GM10248 (cell line): ENCODE measurements around the gene SOCS2.
A peak's percentile ranks its signal among the peaks of the same experiment; 100 is the strongest.

Experiments used
- CTCF ChIA-PET: fragments of 300-600 bp; sonication (Branson Sonifier 250); formaldehyde crosslinking; extraction: SDS; loops from one replicate; lab custom pipeline; 2021; ENCODE audit warnings: antibody characterized with exemption; lab: Yijun Ruan, JAX
- POLR2A ChIA-PET: fragments of 350-650 bp; sonication (Branson Sonifier 250); formaldehyde crosslinking; extraction: SDS; loops from one replicate; lab custom pipeline; 2020; ENCODE audit warnings: antibody characterized with exemption; lab: Yijun Ruan, JAX
- DNase-seq: peaks from one replicate; pipeline ENCODE4 v3.0.0; 2012; ENCODE audit errors: extremely low spot score
- TF ChIP-seq, protein P1 (sequence below): IDR thresholded peaks from 2 replicates; pipeline ENCODE4 v1.5.1; 2012; ENCODE audit warnings: mild to moderate bottlenecking, low read depth; ENCODE audit errors: extremely low read depth, missing control alignments, control extremely low read depth

The SOCS2 gene

DNA sequence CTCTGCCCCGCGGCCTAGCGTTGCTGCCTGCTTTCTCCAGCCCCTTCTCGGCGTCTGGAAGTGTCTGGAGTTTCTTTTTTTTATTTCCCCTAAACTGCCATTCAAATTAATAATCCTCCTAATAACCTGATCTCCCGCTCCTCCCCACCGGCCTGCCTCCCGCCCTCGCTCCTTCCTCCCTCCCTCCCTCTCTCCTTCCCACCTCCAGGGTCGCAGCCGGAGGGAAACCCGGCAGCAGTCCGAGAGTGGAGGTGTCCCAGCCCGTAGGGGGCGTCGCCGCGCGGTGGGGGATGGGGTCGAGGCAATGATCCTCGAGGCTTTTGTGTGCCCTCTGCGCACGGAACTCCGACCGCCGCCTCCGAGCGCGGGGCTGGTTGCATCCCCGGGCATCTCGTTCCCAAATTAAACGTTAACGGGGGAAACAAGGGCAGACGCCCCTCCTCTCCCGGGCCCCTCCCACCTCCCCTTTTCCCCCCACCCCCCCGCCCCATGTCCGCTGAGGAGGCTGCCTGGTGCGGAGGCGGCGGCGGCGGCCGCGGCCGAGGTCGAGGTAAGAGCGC lies 1.0 kb upstream of the SOCS2 start:
- ChIA-PET POLR2A (no interaction called here), CTCF (interaction anchor here (2.3 to 7.8 kb wide), 4 partner anchors 10 to 530 kb away, joined by 6 to 123 read pairs (median 11); no protein-coding TSS in a partner anchor)
- TF ChIP-seq, protein P1, sequence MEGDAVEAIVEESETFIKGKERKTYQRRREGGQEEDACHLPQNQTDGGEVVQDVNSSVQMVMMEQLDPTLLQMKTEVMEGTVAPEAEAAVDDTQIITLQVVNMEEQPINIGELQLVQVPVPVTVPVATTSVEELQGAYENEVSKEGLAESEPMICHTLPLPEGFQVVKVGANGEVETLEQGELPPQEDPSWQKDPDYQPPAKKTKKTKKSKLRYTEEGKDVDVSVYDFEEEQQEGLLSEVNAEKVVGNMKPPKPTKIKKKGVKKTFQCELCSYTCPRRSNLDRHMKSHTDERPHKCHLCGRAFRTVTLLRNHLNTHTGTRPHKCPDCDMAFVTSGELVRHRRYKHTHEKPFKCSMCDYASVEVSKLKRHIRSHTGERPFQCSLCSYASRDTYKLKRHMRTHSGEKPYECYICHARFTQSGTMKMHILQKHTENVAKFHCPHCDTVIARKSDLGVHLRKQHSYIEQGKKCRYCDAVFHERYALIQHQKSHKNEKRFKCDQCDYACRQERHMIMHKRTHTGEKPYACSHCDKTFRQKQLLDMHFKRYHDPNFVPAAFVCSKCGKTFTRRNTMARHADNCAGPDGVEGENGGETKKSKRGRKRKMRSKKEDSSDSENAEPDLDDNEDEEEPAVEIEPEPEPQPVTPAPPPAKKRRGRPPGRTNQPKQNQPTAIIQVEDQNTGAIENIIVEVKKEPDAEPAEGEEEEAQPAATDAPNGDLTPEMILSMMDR, result peak; percentile 51
- DNase-seq, result peak; percentile 69

DNA sequence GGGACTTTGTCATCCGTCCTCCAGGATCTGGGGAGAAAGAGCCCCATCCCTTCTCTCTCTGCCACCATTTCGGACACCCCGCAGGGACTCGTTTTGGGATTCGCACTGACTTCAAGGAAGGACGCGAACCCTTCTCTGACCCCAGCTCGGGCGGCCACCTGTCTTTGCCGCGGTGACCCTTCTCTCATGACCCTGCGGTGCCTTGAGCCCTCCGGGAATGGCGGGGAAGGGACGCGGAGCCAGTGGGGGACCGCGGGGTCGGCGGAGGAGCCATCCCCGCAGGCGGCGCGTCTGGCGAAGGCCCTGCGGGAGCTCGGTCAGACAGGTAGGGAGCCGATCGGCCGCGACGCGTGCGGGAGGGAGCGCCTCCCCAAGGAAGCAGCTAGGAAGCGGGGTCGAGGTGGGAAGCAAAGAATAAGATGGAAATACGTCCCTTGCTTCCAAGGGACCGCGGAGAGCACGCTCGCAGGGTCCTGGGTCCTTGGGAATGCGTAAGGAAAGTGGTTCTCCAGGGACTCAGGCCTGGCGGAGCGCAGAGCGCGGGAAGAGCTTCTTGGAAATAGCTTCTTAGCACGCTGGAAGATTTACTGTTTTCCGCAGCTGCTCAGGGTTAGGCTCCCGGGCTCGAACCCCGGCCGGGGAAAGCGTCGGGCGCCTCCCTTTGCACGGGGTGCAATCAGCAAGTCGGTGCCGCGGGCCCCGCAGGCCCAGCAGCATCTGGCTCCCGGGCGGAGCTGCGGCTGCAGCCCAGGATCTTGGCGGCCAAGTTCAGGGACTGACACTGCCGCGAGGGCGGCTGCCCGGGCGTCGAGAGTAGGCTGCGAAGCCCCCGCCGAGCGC lies 457 bp downstream of the SOCS2 start:
- ChIA-PET CTCF (interaction anchor here (0.9 to 7.8 kb wide), 6 partner anchors 10 to 585 kb away, joined by 3 to 123 read pairs (median 6); no protein-coding TSS in a partner anchor), POLR2A (no interaction called here)
- TF ChIP-seq, protein P1, result peak; percentile 11
- peak; percentile 29 for DNase-seq

DNA sequence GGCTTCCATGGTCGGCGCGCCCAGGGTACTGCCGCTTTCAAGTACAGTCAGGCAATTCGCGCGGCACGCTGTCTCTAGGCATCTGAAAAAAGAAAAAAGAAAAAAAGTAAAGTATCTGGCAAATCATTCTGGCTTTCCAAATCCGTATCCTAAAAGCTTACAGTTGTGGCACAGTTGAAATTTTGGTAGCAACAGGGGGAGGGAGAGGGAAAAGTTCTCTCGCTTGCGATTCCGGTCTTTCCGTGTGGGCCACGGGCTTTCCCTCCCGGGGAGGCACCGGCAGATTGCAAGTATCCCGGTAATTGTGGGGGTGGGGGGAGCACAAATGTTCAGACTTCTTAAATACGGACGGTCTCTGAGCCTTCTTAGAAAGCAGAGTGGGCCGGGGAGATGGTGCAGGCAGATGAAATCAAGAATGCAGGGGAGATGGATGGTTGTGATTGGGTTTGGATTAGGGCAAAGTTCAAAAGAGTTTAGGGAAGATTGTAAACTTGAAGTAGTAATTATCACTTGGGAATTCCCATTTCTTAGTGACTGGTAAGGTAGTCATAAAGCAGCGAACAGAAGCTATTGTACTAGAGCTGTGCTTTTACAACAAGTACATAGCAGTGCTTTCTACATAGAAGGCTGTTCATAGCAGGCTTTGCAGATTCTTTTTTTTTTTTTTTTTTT lies 1.2 kb downstream of the SOCS2 start:
- CTCF ChIA-PET, result interaction anchor here (0.9 to 7.8 kb wide), 11 partner anchors 9 to 586 kb away, joined by 3 to 123 read pairs (median 5); no protein-coding TSS in a partner anchor
- TF ChIP-seq, protein P1, result no peak
- no peak for DNase-seq

DNA sequence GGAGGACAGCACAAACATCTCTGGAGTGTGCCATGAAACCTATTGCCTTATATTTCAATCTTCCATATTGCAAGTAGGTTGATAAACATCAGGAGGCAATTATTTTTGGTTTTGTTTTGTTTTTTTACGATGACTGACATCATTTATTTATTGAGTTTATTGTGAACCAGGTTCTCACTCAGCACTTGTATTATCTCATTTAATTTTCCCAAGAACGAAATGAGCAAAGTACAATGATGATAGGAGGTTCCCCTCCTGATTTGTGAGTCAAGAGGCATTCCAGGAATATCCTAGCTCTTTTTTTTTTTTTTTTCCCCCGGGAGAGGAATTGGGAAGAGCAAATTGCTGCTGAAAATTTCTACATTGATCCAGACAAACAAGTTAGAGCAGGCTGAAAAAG lies 4.7 kb downstream of the SOCS2 start:
- DNase-seq, result no peak
- ChIA-PET CTCF (interaction anchor here (2.1 kb wide), 1 partner anchor 525 kb away, joined by 5 read pairs; no protein-coding TSS in a partner anchor), POLR2A (no interaction called here)
- TF ChIP-seq, protein P1, result no peak

More for the DNA sequence above, 1.2 kb downstream of the SOCS2 start:
- POLR2A ChIA-PET, result no interaction called here

DNA sequence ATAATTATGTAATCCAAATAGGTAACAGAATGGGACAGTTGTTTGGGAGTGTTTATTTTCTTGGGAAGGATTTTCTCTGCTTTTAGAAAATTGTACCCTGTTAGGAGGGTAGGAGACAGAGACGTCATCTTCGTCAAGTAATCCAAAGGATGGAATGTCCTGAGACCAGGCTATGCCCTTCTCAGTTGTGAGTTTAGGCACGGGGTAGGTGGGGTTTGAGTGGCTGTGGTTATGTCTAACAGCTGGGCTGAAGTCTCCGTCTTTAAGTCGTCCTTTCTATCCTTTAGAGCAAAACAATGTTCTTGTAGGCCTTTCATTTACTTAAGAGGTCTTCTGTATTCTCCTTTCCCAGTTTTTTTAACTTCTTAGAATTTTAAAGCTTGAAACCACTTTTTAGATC lies 5.7 kb downstream of the SOCS2 start:
- TF ChIP-seq, protein P1, result no peak
- POLR2A ChIA-PET, result no interaction called here
- no peak for DNase-seq
- CTCF ChIA-PET, result interaction anchor here (2.1 kb wide), 1 partner anchor 524 kb away, joined by 5 read pairs; no protein-coding TSS in a partner anchor

DNA sequence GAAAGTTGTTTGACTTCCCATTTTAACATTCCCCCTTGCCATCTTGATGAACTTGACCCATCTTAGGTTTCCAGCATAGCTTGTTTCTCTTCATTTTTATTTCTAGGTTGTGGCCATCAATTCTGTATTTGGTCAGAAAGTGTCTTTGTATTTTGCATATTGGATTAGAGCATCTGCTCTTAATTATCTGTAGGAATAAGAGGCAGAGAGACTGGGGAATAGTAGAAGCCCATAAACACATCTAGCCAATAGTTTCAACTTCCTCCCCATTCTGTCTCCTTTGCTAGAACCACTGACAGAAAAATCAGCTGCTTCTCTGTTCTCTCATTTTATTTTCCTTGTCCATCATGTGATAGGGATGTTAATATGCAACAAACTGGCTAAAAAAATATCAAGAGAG lies 8.2 kb downstream of the SOCS2 start:
- POLR2A ChIA-PET, result no interaction called here
- TF ChIP-seq, protein P1, result no peak
- DNase-seq, result no peak
- CTCF ChIA-PET, result interaction anchor here (0.8 to 2.6 kb wide), 7 partner anchors 11 to 883 kb away, joined by 3 to 9 read pairs (median 4); no protein-coding TSS in a partner anchor
